GOT3 (cell line): ENCODE data around the gene OSBPL8.
"Not testable (repeated sequence)": the region's sequence is repeated elsewhere in the genome, so short reads cannot be mapped to it uniquely, and the experiment has no call there.

ENCODE experiments used
- DNase-seq: peaks from one replicate; lab custom pipeline; 2025; ENCODE audit warnings: mixed read lengths; lab: John Stamatoyannopoulos, UW

Gene OSBPL8

DNA sequence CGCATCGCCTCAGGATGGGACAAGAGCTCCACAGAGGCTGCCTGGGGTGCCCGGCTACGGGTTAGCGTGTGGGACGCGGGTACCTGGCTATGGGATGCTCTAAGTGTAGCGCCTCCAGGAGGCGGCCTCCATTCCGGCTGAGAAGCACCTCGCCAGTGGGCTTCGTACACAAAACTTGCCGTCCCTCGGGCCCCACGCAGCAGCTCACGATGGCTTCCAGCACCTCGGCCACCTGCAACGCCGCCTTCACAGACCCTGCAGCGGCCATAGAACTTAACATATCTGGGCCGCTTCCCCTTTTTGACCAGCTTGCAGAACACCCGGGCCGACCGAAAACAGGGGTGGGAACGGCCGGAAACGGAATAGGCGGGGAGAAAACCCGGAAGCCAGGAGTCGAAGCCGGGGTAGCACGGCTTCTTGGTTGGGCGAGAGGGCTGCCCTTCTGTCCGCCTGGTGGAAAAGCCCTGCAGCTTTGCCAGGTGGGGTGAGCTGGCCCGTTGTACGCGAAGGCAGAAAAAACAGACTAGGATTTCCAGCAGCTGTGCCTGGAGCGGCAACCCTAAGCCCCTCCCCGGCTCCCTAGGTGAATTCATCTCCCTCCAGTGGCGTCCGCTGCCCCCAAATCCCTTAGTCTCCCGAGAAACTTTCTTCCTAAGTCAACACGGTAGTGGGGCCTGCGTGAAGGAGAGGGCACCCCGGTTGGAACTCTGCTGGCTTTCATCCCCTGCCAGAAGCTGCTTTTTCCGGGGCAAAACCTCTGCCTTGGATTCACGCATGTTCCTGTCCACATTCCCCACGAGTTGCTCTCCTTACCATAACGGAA is 211.3 kb downstream of the OSBPL8 start, which contains the start of gene BBS10:
TSS of gene BBS10 (minus strand) at position 337 of the 823 bp plus-strand sequence. CDS start at position 280, 57 bp downstream.
- DNase-seq = peak; percentile 32

DNA sequence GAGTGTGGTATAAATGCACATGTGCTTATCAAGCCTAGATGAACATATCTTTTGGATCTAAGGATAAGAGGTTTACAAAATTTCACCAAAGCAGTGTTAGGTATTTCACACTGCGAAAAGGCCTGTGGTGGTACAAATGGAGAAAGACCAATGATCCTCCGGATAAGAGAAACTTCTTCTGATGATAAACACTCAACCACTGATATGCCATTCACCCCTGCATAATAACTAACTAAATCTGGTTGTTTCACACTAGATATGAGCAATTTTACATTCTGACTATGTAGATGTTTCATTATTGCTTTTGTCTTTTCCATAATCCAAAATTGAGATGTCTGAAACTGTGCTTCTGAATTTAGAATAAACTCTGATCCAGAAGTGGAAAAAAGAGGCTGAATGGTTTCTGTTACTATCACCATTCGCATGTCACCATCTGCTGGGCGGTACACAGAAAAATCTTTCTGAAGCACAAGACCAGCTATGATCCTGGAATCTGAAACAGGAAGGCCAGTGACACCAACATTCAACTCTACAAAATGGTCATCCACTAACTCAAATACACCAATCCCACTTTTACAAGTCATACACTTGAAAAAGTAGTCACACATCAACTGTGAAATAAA is 212.7 kb downstream of the OSBPL8 start:
- no peak for DNase-seq

DNA sequence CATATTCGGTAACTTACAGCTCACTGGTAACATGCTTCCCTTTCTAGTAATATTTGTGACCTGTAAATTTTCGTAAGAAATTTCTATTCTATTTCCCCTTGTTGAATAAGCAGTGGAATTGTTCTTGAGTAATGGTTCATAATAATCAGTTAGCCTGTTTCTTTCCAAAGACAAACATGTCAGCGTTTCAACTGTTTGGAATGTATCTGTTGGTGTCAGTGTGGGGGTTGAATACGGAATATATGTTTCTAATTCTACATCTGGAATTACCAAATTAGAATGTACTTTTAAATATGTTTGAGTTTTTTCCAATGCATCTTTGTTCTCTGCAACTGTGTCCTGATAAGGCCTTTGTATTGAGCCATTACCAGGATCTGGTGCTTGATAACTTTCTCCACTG is 213.3 kb downstream of the OSBPL8 start:
- no peak for DNase-seq

DNA sequence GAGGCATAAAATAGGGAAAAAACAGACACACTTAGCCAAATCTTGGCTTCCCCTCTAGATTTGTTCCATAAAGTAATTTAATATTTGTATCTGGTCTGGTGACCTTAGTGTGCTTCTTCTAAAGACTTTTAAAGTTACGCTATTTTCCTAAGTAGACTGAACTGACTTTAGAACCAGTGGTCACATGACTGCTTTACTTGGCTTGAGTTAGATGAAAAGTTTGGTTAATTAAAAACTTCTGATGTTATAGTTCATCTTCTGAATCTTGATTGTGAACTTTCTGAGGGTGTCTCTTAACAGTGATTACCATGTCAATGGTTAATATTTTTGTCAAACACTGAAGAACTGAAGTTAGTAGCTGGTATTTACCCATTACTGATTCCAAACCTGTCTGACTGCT is 214.0 kb downstream of the OSBPL8 start:
- DNase-seq = no peak

DNA sequence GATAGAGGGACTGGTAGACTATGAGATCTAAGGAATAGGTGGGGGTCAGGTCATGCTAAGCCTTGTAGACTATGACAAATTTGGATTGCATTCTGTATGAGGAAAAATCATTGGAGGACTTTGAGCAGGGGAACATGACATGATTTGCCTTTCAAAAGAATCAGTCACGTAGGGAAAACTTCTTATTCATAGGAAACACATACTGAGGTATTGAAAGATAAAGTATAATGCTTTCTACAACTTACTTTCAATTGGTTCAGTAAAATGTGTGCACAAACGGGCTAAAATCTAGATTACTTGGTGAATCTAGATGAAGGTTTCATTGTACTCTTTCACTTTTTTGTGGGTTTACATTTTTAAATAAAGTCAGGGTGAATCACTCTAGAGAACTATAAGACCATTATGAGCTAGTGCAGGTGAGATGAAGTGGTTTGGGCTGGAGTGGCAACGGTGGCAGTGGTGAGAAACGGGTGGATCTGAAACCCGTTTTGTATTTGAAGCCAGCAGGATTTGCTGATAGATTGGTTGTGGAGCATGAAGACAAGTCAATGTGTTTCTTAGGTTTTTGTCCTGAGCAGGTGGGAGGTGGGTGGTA is 218.0 kb downstream of the OSBPL8 start:
- DNase-seq = no peak

DNA sequence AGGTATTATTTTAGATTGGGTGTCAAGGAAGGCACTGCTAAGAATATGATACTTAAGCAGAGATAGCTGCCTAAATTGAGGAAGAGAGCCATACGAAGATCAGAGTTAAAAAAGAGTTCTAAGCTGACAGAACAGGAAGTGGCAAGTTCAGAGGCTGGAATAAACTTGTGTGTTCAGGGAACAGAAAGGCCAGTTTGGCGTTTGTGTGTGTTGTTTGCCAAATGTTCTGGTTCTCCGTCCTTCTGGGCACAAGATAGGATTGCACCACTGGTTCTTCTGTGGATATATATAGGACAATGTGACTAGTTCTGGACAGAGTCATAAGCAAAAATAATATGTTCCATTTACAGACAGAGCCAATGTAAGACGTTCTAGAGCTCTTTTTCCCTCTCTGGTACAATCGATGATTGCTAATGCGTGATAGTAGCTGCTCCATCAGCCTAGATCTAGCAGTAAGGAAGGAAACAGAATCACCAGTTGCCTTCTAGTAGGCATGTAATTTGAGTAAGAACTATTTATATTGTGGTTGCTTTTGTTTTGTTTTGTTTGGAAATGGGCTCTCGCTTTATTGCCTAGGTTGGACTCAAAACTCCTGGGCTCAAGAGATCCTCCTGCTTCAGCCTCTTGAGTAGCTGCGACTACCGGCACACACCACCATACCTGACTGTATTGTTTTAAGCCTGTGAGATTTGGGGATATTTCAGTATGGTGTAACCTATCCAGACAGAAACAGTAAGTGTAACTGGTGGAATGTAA is 218.7 kb downstream of the OSBPL8 start:
- DNase-seq = no peak

DNA sequence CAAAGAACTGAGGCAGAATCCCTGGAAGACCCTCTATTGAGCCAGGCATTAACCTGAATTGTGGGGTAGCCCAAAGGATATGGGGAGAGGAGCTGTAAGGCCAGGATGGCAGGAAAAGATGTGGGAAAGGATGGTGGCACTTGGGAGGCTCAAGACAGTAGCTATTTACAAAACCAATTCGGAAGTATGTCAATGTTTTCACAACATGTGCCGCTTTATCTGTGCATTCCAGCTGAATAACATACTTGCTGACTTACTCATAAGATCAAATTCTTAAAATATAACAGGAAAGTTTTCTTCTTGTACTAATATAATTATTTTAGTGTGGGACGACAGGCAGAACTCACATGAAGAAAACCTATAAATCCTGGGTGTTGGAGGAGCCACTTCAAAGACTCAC is 222.0 kb downstream of the OSBPL8 start:
- DNase-seq = no peak

DNA sequence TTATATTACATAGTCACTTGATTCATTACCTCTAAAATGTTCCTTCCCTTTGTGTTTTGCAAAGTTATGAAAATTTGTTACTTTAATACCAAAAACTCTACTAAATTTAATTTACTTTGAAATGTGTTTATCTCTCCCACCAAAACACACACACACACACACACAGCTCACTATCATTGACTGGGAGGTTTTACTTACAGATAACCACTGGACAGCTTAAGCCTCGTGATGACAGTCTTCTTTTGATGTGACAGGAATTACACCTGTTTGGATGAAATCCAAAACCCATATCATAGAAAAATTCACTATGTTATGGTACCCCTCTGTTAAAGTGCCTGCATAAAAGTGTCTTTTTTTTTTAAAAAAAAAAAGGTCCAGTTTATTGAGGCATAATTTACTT is 227.0 kb downstream of the OSBPL8 start:
- DNase-seq = no peak

DNA sequence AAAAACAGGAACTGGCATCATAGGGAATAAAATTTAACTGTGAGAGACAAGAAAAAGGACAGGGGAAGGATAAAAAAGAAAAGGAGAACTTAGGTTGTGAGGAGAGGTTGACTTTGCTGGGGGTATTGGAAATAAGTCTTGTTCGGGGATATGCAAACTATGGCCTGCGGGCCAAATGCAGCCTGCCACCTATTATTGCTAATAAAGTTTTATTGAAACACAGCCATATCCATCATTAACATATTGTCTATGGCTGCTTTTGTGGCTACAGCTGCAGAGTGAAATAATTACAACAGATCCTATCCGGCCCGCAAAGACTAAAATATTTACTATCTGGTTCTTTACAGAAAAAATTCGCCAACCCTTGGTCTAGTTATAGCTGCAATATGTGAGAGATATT is 230.0 kb downstream of the OSBPL8 start:
- DNase-seq = no peak

DNA sequence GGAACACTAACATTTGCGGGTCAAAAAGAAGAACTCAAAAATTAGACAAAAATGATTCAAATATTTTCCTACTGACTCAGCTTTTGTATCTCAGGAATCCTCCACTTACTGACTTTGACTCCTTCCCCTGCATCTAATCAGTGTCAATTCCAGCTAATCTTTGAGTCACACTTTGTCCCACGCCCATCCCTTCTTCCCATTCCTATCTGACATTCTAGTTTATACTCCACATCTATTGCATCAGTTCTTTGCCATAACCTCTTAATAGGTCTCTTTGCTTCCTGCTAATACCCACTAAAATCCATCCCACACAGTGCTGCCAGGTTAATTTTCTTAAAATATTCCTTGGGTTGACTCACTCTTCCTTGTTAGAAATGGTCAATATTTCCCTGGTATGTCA is 230.4 kb downstream of the OSBPL8 start:
- DNase-seq = no peak

DNA sequence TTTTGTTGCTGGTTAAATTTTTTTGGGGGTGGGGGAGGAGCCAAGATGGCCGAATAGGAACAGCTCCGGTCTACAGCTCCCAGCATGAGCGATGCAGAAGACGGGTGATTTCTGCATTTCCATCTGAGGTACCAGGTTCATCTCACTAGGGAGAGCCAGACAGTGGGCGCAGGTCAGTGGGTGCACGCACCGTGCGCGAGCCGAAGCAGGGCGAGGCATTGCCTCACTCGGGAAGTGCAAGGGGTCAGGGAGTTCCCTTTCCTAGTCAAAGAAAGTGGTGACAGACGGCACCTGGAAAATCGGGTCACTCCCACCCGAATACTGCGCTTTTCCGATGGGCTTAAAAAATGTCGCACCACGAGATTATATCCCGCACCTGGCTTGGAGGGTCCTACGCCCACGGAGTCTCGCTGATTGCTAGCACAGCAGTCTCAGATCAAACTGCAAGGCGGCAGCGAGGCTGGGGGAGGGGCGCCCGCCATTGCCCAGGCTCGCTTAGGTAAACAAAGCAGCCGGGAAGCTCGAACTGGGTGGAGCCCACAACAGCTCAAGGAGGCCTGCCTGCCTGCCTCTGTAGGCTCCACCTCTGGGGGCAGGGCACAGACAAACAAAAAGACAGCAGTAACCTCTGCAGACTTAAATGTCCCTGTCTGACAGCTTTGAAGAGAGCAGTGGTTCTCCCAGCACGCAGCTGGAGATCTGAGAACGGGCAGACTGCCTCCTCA is 239.8 kb downstream of the OSBPL8 start:
- not testable (repeated sequence) for DNase-seq

DNA sequence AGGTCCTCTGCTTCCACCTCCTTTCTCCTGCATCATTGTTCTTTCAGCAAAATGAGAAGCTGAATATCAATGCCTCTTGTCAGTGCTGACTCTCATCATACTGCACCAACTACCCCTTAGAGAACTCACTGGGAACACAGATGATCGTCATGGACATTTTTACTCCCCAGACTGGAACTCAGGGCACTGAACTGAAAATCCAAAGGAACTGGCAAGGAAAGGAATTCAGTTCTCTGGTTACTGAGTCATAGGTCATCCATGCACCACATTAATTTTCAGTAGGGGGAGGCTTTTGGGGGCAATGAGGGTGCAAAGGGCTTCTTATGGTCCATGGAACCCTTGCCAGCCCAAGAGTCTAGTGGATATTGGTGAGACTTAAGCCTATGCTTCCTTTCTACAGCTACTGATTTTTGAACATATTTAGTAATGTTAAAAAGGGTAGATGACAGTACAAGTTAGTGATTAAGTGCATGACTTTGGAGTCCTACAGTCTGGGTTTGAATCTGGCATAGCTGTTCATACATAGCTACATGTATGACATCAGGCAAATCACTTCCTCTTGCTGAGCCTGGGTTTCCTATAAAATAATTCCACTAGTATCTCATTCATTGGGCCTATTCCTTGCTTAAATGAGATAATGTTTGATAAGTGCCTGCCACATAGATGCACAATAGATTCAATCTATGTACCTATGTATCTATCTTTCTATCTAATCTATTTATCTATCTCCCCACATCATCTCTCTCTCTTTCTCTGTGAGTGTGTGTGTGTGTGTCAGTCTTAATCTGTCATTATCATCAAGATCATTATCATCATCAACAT is 240.6 kb downstream of the OSBPL8 start:
- no peak for DNase-seq

DNA sequence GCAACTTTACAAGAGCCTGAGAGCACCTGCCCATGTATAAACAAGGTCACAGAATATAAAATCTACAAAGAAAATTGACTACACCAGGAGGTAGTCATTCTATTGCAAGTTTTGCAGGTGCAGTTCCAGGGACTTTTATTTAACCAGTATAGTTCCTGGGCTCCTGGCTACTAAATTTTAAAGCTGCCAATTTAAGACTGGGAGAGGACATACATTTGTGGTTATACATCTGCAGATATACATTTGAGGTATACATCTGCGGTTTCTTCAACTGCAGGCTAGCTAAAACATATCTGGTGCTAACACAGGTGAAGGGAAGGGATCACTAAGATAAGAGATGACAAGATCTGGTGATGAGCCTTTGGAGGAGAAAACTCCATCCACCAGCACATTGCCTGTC is 241.6 kb downstream of the OSBPL8 start:
- DNase-seq = no peak

DNA sequence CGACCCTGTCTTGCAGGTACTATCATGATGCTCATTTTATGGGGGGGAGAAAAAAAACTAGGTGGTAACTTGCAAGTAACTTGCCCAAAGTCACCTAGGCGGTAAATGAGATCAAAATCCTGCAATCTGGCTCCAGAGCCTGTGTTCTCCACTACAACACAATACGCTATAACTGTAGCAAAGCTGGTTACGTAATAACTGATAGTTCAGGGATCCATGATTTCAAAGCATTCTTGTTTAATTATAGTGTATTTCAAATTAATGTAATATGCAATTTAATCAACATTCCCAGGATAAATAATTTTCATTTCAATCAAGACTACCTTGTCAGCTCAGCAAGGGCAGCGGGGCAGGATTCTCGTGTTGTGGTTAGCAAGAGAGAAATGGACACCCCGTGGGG is 243.1 kb downstream of the OSBPL8 start:
- DNase-seq = no peak

DNA sequence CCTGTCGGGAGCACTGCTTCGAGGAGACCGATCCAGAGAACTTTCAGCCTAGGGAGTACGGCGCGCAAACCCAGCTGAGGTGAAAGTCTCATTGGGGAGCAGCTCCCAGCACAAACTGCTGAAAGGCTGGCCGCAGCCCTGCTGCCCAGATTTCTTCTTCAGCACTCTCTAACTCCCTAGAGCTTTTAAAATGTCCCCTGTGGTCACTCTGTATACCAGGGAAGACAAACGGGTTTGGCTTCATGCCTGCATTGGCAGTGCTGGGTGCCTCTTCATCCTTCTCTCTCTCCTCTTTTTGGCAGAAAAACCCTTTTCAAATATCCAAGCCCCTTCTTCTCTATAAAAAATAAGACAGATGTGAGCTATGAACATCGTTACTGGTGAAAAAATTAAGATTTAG is 246.3 kb downstream of the OSBPL8 start:
- no peak for DNase-seq

DNA sequence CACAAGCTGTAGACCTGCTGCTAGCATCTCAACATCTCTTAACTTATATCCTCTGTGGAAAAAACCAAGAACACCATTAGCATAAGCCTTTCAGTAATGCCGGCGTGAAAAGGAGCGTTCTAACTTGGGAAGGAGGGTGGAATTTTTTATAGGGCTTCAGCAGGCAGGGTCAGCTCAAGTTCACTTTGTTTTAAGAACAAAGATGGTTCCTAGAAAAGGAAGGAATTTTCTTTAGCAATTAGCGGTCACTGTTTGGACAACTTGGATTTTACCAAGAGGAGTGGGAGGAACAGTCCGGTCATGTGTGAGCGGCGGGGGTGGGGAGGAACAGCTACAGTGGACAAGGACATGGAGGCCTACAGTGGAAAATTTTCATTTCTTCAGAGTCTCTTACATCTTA is 247.3 kb downstream of the OSBPL8 start:
- DNase-seq = no peak

DNA sequence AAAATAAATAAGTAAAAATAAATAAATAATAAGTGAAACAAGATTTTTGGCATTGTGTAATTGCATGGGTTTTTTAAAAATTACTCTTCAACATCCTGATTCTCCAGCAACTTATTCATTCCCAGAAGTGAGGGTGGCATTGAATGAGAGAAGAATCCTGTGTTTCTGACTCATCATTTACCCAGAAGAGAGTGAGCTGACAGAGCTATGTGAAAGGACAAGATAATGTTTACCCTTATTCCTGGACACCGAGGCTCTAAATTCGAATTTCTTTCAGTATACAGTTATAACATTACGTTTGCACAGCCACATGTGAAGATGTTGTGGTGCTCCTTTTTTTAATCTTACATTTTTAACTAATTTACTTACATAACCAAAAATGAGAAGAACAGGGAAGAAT is 247.8 kb downstream of the OSBPL8 start:
- no peak for DNase-seq

DNA sequence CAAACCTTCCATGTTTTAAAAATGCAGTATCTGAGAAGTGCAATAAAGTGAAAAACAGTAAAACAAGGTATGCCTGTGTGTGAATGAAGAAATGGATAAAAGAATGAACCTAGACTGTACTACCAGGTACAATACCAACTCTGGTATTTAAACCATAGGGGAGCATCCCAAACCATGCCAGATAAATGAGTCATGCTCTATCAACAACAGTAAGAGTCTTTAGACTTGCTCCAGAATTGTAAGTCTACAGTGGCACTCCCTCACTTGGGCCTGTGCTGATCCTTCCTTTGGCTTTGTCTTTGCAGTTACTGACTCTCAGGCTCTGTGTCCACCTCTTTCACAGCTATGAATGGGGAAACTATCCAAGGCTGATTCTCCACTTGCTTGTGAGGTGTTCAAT is 249.5 kb downstream of the OSBPL8 start:
- no peak for DNase-seq

DNA sequence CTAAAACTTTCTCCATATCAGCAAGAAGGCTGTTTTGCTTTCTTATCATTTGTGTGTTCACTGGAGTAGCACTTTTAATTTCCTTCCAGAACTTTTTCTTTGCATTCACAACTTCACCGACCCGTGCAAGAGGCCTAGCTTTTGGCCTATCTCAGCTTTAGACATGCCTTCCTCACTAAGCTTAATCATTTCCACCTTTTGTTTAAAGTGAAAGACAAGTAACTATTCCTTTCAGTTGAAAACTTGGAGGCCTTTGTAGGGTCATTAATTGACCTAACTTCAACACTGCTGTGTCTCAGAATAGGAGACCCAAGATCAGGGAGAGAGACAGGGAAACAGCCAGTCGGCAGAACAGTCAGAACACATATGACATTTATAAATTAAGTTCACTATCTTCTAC is 250.7 kb downstream of the OSBPL8 start:
- DNase-seq = no peak

DNA sequence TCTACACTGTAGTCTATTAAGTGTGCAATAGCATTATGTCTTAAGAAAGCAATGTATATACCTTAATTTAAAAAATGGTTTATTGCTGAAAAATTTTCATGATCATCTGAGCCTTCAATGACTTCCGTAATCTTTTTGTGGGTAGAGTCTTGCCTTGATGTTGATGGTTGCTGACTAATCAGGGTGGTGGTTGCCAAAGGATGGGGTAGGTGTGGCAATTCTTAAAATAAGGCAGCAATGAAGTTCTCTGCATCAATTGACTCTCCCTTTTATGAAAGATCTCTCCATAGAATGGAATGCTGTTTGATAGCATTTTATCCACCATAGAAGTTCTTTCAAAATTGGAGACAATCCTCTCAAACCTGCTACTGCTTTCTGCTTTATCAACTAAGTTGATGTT is 252.5 kb downstream of the OSBPL8 start:
- DNase-seq = no peak

DNA sequence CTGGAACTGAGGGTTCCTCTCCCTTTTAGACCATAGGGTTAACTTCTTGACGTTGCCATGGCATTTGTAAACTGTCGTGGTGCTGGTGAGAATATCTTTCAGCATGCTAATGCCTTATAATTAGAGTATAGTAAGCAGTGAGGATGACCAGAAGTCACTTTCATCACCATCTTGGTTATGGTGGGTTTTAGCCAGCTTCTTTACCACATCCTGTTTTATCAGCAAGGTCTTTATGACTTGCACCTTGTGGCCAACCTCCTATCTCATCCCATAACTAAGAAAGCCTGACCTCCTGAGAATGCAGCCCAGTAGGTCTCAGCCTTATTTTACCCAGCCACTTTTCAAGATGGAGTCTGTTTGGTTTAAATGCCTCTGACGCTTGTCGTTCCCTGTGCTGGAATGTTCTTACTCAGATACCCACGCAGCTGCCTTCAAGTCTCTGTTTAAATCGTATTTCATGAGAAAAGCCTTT is 255.5 kb downstream of the OSBPL8 start:
- no peak for DNase-seq
